H1 (cell line): ENCODE data around the gene DEFB112. TPM values are rescaled to one million over a fixed set of nuclear protein-coding genes. Genes with fewer than 3 reads are reported as not detected.

Source experiments
- BACH1 ChIP-seq: IDR thresholded peaks from 2 replicates; pipeline ENCODE4 v1.6.1; 2012; ENCODE audit warnings: low read length, improper control_type of control experiment
- polyA plus RNA-seq, 7 experiments: library from polyadenylated mRNA; depleted of rRNA in 3 of 7; stranded (reverse) in 5 of 7; unstranded in 2 of 7; fragments of >200 nt in 5 of 7; fragments of 200-250 nt in 2 of 7; gene quantifications; 1 replicate in 5 of 7; 2 replicates in 1 of 7; 4 replicates in 1 of 7; pipeline versions ENCODE4 v1.2.1 to v1.2.3, GENCODE V29; 2011 to 2013; ENCODE audit warnings: missing spikeins in 2 of 7, mixed read lengths in 2 of 7
- total RNA-seq: library from RNA; stranded (reverse); fragmentation: NEBNext Ultra II Directional; extraction: Animal tissue kit (Norgen Biotek cat#: 25700); gene quantifications from 2 replicates; pipeline ENCODE4 v1.2.1, GENCODE V29; 2021
- TF ChIP-seq, protein P1 (sequence below), 3 experiments: IDR thresholded peaks; 1 replicate in 2 of 3; 2 replicates in 1 of 3; pipeline versions ENCODE4 v1.5.1 to v1.6.1; 2011; ENCODE audit warnings: low read length in 3 of 3, mild to moderate bottlenecking in 3 of 3, inconsistent platforms in 2 of 3, low read depth in 1 of 3, moderate library complexity in 1 of 3; ENCODE audit not compliant: insufficient read depth in 1 of 3; ENCODE audit errors: control extremely low read depth in 1 of 3
- TF ChIP-seq, protein P2 (sequence below): IDR thresholded peaks from 2 replicates; pipeline ENCODE4 v1.6.1; 2011; ENCODE audit warnings: low read length, improper control_type of control experiment

DEFB112 gene
- total and polyA plus RNA-seq, 2 of the 8 experiments (the other 6 are each of a cell fraction or from before 2014, with no cell fraction given): not detected

- TF ChIP-seq, protein P1, sequence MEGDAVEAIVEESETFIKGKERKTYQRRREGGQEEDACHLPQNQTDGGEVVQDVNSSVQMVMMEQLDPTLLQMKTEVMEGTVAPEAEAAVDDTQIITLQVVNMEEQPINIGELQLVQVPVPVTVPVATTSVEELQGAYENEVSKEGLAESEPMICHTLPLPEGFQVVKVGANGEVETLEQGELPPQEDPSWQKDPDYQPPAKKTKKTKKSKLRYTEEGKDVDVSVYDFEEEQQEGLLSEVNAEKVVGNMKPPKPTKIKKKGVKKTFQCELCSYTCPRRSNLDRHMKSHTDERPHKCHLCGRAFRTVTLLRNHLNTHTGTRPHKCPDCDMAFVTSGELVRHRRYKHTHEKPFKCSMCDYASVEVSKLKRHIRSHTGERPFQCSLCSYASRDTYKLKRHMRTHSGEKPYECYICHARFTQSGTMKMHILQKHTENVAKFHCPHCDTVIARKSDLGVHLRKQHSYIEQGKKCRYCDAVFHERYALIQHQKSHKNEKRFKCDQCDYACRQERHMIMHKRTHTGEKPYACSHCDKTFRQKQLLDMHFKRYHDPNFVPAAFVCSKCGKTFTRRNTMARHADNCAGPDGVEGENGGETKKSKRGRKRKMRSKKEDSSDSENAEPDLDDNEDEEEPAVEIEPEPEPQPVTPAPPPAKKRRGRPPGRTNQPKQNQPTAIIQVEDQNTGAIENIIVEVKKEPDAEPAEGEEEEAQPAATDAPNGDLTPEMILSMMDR (IDR thresholded peaks at IDR 0.05; ENCODE audit: control extremely low read depth in 1 of 3, insufficient read depth in 1 of 3, low read depth in 1 of 3, low read length in 3 of 3): no peak
- no peak for TF ChIP-seq BACH1
- TF ChIP-seq, protein P2, sequence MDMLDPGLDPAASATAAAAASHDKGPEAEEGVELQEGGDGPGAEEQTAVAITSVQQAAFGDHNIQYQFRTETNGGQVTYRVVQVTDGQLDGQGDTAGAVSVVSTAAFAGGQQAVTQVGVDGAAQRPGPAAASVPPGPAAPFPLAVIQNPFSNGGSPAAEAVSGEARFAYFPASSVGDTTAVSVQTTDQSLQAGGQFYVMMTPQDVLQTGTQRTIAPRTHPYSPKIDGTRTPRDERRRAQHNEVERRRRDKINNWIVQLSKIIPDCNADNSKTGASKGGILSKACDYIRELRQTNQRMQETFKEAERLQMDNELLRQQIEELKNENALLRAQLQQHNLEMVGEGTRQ: no peak
Measured at GRCh38 chr6:49995278-49995677, 54.5 kb downstream of the DEFB112 start (continued).

Other genes with a start within 250 kb of the DEFB112 start
- gene CRISP1, start 183.4 kb downstream of the DEFB112 start, total RNA-seq: not detected in 2 replicates
- not detected in 2 replicates for gene CRISP1, start 183.4 kb downstream of the DEFB112 start, polyA plus RNA-seq (2011; rRNA removed)
- gene DEFB114, start 85.8 kb downstream of the DEFB112 start, total RNA-seq: not detected in 2 replicates
- not detected in 2 replicates for gene DEFB114, start 85.8 kb downstream of the DEFB112 start, polyA plus RNA-seq (2011; rRNA removed)
- gene DEFB113, start 80.3 kb downstream of the DEFB112 start, total RNA-seq: not detected in 2 replicates
- not detected in 2 replicates for gene DEFB113, start 80.3 kb downstream of the DEFB112 start, polyA plus RNA-seq (2011; rRNA removed)
- gene DEFB110, start 27.9 kb downstream of the DEFB112 start, total RNA-seq: not detected in 2 replicates
- gene DEFB110, start 27.9 kb downstream of the DEFB112 start, polyA plus RNA-seq (2011; rRNA removed): not detected in 2 replicates